Left hindlimb (tissue), 1 donor: ENCODE results near the gene SPINK1.
"Not testable (repeated sequence)": the region's sequence is repeated elsewhere in the genome, so short reads cannot be mapped to it uniquely, and the experiment has no call there.

Experiments
- DNase-seq: peaks from one replicate; pipeline ENCODE4 v3.0.0-alpha.2; 2018

The SPINK1 gene

GRCh38 chr5:147803926-147804325 lies 27.5 kb downstream of the SPINK1 start:
- DNase-seq, result no peak

DNA sequence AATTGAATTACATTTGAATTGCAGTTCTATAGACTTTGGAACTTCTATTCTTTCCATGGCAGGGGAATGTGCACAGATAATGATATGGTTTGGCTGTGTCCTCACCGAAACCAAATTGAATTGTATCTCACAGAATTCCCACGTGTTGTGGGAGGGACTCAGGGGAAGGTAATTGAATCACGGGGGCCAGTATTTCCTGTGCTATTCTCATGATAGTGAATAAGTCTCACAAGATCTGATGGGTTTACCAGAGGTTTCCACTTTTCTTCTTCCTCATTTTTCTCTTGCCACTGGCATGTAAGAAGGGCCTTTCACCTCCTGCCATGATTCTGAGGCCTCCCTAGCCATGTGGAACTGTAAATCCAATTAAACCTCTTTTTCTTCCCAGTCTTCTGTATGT lies 28.3 kb downstream of the SPINK1 start:
- not testable (repeated sequence) for DNase-seq

DNA sequence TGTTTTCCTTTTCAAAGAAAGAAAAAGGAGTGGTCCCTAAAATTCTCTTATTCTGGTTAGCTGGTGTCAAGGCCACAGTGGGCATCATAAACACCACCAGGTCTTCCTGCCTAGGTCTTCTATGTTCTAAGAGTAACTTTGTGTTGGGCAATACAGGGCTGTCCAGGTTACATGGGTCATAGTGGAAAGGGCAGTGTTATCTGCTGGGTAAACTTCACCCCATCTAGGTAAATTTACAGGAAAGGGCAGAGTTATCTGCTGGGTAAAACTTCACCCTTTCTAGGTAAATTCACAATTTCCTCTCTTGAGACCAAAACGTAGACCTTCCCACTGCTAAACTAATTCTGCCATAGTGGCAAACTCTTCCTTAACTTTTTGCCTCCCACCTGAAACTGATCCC lies 30.0 kb downstream of the SPINK1 start:
- no peak for DNase-seq

GRCh38 chr5:147800491-147800890 lies 31.0 kb downstream of the SPINK1 start:
- no peak for DNase-seq

GRCh38 chr5:147796556-147797308 lies 34.7 kb downstream of the SPINK1 start:
- DNase-seq, result no peak

DNA sequence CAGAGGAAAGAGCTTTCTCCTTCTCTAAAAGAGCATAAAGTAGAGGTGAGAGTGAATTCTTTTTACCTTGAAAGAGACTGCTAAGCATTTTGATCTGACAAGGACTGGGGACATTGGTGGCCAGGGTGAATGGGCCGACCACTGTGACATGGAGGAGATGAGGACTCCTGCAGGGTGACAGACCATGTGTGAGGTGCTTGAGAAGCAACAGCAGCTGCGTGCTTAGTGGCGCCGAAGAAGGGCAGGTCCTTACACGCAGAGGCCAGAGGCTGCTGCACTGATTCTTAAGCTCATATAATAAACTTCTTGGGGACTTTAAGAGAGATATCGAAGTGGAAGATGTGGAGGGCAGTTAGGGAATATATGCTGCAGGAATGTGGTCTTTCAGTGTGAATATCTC lies 40.3 kb downstream of the SPINK1 start:
- DNase-seq, result no peak

DNA sequence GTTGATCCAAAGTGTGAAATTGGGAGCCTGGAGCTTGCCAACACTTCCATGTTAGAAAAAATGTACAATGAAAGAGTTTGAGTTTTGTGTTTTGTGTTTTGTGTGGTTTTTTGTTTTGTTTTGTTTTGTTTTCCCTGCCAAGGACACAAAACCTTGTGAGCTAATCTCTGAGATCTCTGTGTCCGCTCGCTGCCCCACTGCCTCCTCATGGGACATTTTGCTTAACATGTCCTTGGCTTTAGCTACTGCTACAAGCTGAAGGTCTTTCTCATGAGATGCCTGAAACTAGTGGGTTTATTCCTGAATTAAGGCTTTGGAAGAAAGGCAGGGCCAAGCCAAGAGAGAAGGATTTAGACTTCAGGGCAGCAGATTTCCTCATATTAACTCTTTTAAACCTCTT lies 41.7 kb downstream of the SPINK1 start:
- no peak for DNase-seq

DNA sequence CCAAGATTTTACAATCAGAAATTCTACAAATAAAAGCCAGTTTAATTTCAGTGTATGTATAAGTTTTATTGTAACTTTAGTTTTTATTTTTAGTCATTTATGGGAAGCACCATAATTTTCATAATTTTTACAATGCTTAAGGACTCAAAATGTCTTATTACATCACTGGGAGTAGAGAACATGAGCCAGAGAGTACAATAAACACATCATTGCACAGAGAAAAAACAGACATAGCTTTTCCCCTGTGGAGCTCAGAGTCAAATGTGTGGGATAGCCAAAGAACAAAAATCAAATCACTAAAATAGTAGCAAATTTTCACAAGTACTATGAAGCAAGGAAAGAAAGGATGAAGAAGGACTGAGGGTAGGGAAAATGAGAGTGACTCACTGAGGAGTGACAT lies 43.4 kb downstream of the SPINK1 start:
- DNase-seq, result no peak

- DNase-seq, result no peak
Measured at GRCh38 chr5:147786142-147786541, 45.3 kb downstream of the SPINK1 start.

- DNase-seq, result no peak
Measured at GRCh38 chr5:147784146-147784987, 47.1 kb downstream of the SPINK1 start.

DNA sequence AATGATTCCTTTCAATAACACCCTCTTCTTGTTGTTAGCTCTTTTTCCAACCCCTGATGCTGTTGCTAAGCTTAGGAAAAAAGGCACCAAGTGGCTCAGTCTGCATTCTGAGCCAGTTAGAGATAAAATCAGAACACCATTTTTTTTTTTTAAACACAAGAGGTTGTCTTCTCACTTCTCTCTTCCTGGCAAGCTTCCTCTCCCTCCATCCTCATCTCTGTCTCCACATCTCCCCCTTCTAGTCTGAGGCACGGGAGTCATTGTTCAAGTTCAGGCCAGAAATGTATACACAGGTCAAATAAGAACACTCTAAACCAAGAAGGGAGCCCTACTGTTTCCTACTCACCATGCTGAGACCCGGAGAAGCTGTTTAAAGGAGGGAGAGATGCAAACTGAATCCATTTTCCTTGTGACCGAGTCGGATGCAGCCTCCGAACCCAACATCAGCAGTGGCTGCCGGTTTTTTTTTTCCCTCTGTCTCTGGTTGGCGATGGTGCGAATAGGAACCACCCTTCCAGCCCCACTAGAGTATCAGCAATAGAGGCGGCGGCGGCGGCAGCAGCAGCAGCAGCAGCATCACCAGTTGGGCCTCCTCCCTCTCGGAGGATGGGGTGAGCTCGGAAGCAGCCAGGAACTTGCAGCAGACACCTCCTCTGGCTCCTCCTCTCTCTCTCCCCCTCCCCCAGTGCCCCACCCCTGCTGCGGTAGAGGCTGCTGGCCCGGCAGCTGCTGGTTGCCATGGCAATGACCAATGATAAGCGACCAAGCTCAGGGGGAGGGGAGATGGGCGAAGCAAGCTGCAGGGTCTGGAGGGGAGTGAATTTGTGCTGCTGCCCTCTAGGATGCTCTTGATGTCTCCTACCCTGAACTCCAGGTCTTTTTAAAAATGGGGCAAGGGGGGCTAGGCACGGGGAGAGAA lies 49.1 kb downstream of the SPINK1 start, which contains the start of gene JAKMIP2:
Gene JAKMIP2 (minus strand): TSS at position 619 of the 919 bp plus-strand sequence. CDS start 110,922 bp downstream, outside the sequence.
- DNase-seq, result peak; percentile 95

GRCh38 chr5:147780924-147781573 lies 50.4 kb downstream of the SPINK1 start:
- DNase-seq, result no peak

DNA sequence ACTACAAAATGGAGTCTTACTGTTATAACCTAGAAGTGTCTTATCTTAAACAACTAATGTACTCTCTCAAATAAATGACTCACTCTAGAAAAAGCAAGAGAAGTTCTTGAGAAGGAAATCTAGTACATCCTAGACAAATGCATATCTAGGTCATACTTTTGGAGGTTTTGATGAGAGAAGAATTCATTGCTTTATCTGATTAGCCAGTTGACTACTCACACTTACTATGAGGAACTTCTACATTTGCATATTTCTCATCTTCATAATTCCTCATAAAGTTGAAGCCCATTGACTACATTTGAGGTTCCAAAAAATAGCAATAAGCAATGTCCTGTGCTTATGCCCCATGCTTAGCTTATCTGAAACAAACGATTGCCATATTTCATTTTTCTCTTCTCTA lies 51.8 kb downstream of the SPINK1 start:
- no peak for DNase-seq

DNA sequence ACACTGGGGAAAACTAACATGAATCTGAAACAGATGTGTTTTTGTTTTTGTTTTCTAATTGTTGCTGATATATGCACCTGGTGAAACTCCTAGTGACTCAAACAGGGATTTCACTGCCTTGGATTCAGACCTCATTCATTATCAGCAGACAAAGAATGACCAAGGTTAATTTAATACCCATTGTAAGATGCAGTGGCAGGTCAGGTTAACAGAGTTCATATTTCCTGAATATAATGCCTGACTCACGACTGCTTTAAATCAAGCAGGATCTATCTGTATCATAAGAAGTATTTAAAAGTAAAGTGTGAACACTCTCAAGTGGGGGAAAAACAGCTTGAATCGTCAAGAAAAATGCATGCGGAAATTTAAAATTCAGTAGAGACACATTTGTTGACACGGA lies 54.5 kb downstream of the SPINK1 start:
- DNase-seq, result no peak
